Placental epithelial cell (primary cell): Measurements from ENCODE around the gene AMD1. TPM values are rescaled to one million over a fixed set of nuclear protein-coding genes. Genes with fewer than 3 reads are reported as not detected.

Experiments used
- small RNA-seq: library from RNA; depleted of rRNA; stranded (forward); fragments of <200 nt; gene quantifications from one replicate; pipeline ENCODE3, GENCODE V24; 2012
- total RNA-seq: library from RNA; depleted of rRNA; stranded (reverse); fragments of >200 nt; gene quantifications from 2 replicates; pipeline ENCODE4 v1.2.3, GENCODE V29; 2012

AMD1 gene
- 23.6 and 64.6 TPM in 2 replicates for total RNA-seq

GRCh38 chr6:110873981-110874879 is at the start of gene AMD1:
Gene AMD1, plus strand, starts transcription at chr6:110874785. Its CDS starts 321 bp downstream, at chr6:110875106.

Small RNA genes within 50 kb of the gene (small RNA-seq; reads per million reads assigned to genes)
- not detected for gene RNU6-1115P
- 0.52 reads per million, percentile 29 among the genes with 10 or more reads in this experiment for gene SNORA40C

Other genes starting within 250 kb of the AMD1 start
- 10.2 and 16.5 TPM in 2 replicates for gene CDK19, start 59.3 kb upstream of the AMD1 start, total RNA-seq
- gene GTF3C6, start 83.9 kb downstream of the AMD1 start, total RNA-seq: 22.0 and 23.4 TPM in 2 replicates
- gene RPF2, start 107.3 kb downstream of the AMD1 start, total RNA-seq: 8.6 and 15.5 TPM in 2 replicates
- gene SLC16A10, start 212.7 kb downstream of the AMD1 start, total RNA-seq: 0.22 TPM in 1 of 2 replicates, not detected in the other